Left ventricle myocardium inferior (tissue), 1 donor: Measurements from ENCODE around the gene TMBIM6. TPM values are rescaled to one million over a fixed set of nuclear protein-coding genes. Genes with fewer than 3 reads are reported as not detected.

Experiments used
- DNase-seq: peaks from one replicate; pipeline ENCODE4 v3.0.0-alpha.2; 2020
- H3K27ac ChIP-seq: fragments of 200-600 bp; replicated peaks from 2 replicates; pipeline ENCODE4 v1.8.0; 2021
- H3K27me3 ChIP-seq: fragments of 200-600 bp; 2 replicates; pipeline ENCODE4 v1.8.0; 2021; ENCODE audit warnings: low read depth
- H3K36me3 ChIP-seq: fragments of 200-600 bp; 2 replicates; pipeline ENCODE4 v1.8.0; 2021
- H3K4me1 ChIP-seq: fragments of 200-600 bp; 2 replicates; pipeline ENCODE4 v1.8.0; 2021
- H3K4me3 ChIP-seq: fragments of 200-600 bp; 2 replicates; pipeline ENCODE4 v1.8.0; 2021; ENCODE audit warnings: mild to moderate bottlenecking, moderate library complexity
- H3K9me3 ChIP-seq: fragments of 200-600 bp; replicated peaks from 2 replicates; pipeline ENCODE4 v1.8.0; 2021
- intact Hi-C: fragments of 100-400 bp; cut with micrococcal nuclease; formaldehyde crosslinking; loops from one replicate; pipeline ENCODE4 v1.11.0; 2022
- total RNA-seq: library from RNA; stranded (reverse); fragmentation: NEBNext Ultra II Directional; extraction: Animal tissue kit (Norgen Biotek cat#: 25700); gene quantifications from one replicate; pipeline ENCODE4 v1.2.1, GENCODE V29; 2021
- TF ChIP-seq, protein P1 (sequence below): fragments of 200-600 bp; IDR thresholded peaks from 2 replicates; pipeline ENCODE4 v1.8.0; 2021; ENCODE audit warnings: antibody characterized with exemption, mild to moderate bottlenecking, borderline replicate concordance
- donor health status: DM: no; HTN: yes; CAD: no; lungs with severe emphysema.

Gene TMBIM6
- total RNA-seq, 1 donor from 2014 or later, result 215 TPM

DNA sequence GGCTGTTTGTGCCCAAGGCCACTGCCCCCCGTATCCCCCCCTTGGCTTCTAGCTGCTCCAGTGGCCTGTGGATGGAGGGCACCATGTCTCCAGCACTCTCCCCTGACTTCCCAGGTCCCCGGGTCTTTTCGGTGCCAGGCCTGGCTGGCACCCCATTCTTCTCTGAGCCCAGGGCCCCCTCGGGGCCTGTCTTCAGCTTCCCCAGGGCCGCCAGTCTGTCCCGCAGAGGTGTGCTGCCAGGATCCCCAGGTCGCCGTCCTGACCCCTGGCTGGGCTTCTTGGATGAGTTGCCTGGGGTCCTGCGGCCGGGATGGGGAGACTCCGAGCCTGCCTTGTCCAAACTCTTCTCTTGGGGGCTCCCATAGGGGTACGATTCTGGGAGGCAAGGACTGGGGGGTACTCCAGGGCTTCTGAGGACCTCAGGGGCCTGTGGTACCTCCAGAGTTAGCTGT, 54.3 kb downstream of the TMBIM6 start:
- no peak overlapping the region for H3K27ac ChIP-seq
- H3K9me3 ChIP-seq, result no peaks in the 10 kb centered on the region
- peaks cover 91% of the 10 kb centered on the region for H3K36me3 ChIP-seq
- intact Hi-C loops, result no loop called here
- H3K4me3 ChIP-seq, result no peak overlapping the region
- TF ChIP-seq, protein P1, sequence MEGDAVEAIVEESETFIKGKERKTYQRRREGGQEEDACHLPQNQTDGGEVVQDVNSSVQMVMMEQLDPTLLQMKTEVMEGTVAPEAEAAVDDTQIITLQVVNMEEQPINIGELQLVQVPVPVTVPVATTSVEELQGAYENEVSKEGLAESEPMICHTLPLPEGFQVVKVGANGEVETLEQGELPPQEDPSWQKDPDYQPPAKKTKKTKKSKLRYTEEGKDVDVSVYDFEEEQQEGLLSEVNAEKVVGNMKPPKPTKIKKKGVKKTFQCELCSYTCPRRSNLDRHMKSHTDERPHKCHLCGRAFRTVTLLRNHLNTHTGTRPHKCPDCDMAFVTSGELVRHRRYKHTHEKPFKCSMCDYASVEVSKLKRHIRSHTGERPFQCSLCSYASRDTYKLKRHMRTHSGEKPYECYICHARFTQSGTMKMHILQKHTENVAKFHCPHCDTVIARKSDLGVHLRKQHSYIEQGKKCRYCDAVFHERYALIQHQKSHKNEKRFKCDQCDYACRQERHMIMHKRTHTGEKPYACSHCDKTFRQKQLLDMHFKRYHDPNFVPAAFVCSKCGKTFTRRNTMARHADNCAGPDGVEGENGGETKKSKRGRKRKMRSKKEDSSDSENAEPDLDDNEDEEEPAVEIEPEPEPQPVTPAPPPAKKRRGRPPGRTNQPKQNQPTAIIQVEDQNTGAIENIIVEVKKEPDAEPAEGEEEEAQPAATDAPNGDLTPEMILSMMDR, result no peak
- no peaks in the 10 kb centered on the region for H3K27me3 ChIP-seq
- peaks cover 12% of the 10 kb centered on the region for H3K4me1 ChIP-seq
- no peak for DNase-seq

DNA sequence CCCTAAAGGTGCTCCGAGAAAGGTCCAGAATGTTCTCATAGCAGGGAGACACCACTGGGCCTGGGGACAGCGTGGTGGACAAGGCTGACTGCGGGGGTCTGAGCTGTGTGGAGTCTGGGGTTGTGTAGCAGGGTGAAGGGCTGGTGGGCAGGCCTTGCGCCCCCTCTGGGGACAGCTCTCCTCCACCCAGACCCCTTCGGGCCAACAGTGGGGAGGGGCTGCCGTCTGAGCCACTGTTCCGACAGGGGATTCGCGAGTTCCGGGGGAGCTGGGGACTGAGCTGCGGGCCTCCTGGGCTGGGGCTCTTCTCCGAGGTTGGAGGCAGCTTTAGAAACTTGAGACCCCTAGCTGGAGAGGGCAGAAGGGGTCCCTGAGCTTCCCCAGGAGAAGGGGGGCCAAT, 54.8 kb downstream of the TMBIM6 start:
- Histone ChIP-seq H3K36me3 (peaks cover 89% of the 10 kb centered on the region), H3K27me3 (no peaks in the 10 kb centered on the region), H3K9me3 (no peaks in the 10 kb centered on the region), H3K4me3 (no peak overlapping the region), H3K27ac (no peak overlapping the region), H3K4me1 (peaks cover 16% of the 10 kb centered on the region)
- intact Hi-C loops, result no loop called here
- no peak for DNase-seq
- TF ChIP-seq, protein P1, result no peak

DNA sequence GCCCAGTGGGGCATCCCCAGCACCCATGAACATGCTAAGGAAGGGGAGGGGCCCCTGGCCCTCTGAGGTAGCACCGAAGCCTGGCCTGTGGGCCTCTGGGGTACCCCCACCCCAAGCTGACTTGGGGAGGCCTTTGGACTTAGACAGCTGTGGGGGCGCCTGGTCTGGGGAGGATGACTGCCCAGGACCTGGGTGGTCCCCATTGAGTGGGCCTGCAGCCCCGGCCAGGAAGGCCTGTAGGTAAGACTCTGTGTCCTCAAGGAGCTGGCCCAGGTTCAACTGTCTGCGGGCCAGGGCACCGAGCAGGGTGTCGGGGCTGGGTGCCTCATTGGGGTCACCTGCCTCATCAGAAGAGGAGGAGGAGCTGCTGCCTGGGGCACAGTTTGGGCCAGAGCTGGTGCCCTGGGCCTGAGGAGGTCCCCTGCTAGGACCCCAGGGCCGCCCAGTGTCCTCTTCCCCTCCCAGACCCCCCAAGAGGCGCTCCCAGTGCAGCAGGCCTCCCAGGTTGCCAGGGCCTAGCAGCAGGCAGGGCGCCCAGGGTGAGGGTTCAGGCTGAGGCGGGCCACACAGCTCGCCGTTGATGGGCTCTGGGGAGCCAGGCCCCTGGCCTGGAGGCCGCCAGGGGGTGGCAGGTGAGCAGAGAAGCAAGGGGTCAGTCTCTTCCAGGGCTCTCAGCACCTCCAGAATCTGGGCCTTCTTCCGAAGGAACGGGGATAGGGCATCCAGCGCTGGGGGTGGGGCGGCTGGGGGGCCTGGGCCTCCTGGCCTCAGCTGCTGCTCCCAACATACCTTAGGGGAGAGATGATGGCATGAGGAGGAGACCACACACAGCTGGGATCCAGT, 55.5 kb downstream of the TMBIM6 start:
- Histone ChIP-seq H3K4me1 (peaks cover 23% of the 10 kb centered on the region), H3K9me3 (no peaks in the 10 kb centered on the region), H3K4me3 (no peak overlapping the region), H3K27me3 (no peaks in the 10 kb centered on the region), H3K36me3 (peaks cover 89% of the 10 kb centered on the region), H3K27ac (no peak overlapping the region)
- TF ChIP-seq, protein P1, result no peak
- intact Hi-C loops, result no loop called here
- DNase-seq, result no peak

DNA sequence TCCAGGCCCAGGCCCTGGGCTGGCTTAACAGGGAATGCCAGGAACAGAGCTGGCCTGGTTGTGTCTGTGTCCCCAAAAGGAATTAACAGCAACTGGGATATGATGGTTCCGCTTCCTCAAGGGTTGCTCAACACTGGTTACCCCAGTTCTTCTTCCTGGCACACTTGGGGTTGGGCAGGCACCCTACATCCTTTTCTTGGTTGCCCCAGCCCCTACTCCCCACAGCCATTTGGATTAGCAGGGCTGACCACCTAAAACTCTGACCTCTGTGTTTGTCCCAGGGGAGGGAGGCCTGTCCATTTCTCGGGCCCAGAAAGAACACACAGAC, 56.1 kb downstream of the TMBIM6 start:
- H3K9me3 ChIP-seq, result no peaks in the 10 kb centered on the region
- TF ChIP-seq, protein P1, result no peak
- peaks cover 29% of the 10 kb centered on the region for H3K4me1 ChIP-seq
- no peaks in the 10 kb centered on the region for H3K27me3 ChIP-seq
- DNase-seq, result no peak
- H3K4me3 ChIP-seq, result no peak overlapping the region
- intact Hi-C loops, result no loop called here
- H3K27ac ChIP-seq, result no peak overlapping the region
- peaks cover 89% of the 10 kb centered on the region for H3K36me3 ChIP-seq

DNA sequence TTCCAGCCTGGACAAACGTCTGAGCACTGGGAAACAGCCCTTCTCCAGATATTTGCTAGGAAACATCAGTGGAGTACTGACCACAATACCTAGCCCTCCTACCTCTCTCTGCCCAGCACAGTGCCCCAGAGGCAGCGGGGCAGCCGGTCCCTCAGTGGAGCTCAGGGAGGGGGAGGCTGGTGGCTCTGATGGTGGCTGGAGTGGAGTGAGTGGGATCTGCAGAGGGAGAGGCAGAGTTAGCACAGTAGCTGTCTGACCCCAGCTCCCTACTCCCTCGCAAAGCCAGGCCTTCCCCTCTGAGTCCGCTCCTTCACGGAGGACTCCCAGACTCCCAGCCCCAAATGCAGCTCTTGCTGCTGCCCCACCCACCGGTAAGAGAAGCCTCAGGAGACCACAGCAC, 56.9 kb downstream of the TMBIM6 start:
- peaks cover 89% of the 10 kb centered on the region for H3K36me3 ChIP-seq

More for the DNA sequence above, 56.9 kb downstream of the TMBIM6 start:
- Histone ChIP-seq H3K27me3 (no peaks in the 10 kb centered on the region), H3K4me3 (no peak overlapping the region), H3K9me3 (no peaks in the 10 kb centered on the region), H3K4me1 (peaks cover 36% of the 10 kb centered on the region), H3K27ac (no peak overlapping the region)
- no peak for DNase-seq
- intact Hi-C loops, result no loop called here
- TF ChIP-seq, protein P1, result no peak
